ENCODE measurements around the gene TNFRSF21.
A peak's percentile ranks its signal among the peaks of the same experiment; 100 is the strongest.

TNFRSF21 gene

DNA sequence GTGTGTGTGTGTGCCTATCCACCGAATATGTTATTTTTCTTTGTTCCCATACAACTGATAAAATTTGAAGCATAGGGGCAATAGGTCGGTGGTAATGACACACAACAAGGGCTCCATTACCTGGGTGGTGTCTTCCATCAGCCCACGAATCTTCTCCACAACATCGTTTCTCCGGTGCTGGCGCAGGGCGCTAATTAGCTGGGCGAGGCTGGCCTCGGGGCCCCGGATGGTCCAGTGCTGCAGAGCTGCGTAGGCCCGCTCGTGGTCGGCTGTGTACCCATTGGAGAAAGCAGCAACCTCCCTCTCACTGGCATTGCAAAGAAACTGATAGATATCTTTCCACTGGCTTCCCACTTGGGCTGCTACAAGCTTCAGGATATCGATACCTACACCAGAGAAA, 56.6 kb downstream of the TNFRSF21 start:
- TF ChIP-seq CTCF (conservative IDR thresholded peaks at IDR 0.05; ENCODE audit: low read length): no peak
- no peak overlapping the region for H3K4me3 ChIP-seq (ENCODE audit: low read length)
- DNase-seq (ENCODE audit: low read depth): no peak

GRCh38 chr6:47252633-47253032, 57.1 kb downstream of the TNFRSF21 start:
- H3K4me3 ChIP-seq (ENCODE audit: low read length): no peak overlapping the region
- TF ChIP-seq CTCF (conservative IDR thresholded peaks at IDR 0.05; ENCODE audit: low read length): no peak
- DNase-seq (ENCODE audit: low read depth): no peak

GRCh38 chr6:47251396-47251795, 58.3 kb downstream of the TNFRSF21 start:
- DNase-seq (ENCODE audit: low read depth): no peak
- H3K4me3 ChIP-seq (ENCODE audit: low read length): no peak overlapping the region
- TF ChIP-seq CTCF (conservative IDR thresholded peaks at IDR 0.05; ENCODE audit: low read length): no peak

DNA sequence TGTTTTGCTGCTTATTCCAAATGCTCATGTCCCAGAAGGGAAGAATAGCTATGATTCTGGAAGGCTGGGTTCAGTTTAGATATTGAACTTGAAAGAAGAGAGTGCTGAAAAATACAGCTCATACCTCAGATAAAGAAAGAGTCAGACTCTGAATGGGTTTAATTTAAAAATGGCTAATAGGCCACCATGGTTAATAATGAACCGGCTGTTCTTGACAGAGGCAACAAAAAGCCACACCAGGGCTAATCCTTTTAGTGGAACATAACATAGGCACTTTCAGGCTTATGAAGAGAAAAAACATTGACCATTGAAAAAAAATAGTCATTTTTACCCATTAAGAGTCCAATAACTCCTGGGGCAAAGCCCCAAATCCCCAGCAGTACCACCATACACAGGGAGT, 59.4 kb downstream of the TNFRSF21 start:
- TF ChIP-seq CTCF (conservative IDR thresholded peaks at IDR 0.05; ENCODE audit: low read length): no peak
- no peak overlapping the region for H3K4me3 ChIP-seq (ENCODE audit: low read length)
- no peak for DNase-seq (ENCODE audit: low read depth)

DNA sequence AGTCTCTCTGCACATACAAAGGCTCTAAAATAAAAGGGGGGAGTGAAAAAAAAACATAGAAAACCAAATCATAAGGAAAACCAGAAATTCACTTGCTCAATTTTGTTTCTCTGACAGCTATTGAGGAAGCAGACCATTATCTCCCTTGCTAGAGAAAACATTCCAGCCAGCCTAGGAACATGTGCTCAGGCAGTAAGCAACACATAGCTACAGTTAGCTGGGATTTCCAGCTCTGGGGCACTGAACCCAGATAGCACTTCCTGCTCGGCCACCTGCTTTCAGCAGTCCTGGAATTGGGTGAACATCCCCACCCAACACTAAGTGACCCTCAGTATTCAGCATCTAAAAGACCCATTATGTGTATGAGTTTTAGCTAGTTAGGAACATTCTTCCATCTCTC, 61.3 kb downstream of the TNFRSF21 start:
- no peak overlapping the region for H3K4me3 ChIP-seq (ENCODE audit: low read length)
- no peak for TF ChIP-seq CTCF (conservative IDR thresholded peaks at IDR 0.05; ENCODE audit: low read length)
- DNase-seq (ENCODE audit: low read depth): no peak

DNA sequence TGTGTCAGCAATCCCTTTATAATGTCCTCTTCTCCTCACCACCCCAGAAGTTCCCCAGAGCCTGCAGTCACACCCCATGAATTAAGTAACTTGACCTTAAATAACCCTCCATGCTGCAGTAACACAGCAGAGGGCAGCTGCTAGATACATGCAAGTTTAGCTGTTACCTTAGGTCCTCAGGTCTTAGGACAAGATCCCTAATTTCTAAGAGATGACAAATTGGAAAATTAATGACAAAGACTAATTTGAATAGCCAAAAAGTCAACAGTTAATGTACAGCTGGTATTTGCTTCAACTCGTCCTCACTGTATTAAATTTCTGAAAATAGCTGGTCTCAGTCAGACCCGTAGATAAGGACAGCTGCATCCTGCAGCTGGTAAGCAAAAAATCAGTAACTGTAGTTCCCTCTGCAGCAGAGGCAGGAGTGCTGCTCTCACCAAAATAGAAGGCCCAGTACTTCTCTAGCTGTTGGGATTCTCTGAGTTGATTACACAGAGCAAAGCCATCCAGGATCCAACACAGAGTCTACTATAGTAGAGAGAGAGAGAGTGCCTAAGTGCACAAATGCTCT, 62.4 kb downstream of the TNFRSF21 start:
- peak; percentile 21 for DNase-seq (ENCODE audit: low read depth)
- no peak for TF ChIP-seq CTCF (conservative IDR thresholded peaks at IDR 0.05; ENCODE audit: low read length)

DNA sequence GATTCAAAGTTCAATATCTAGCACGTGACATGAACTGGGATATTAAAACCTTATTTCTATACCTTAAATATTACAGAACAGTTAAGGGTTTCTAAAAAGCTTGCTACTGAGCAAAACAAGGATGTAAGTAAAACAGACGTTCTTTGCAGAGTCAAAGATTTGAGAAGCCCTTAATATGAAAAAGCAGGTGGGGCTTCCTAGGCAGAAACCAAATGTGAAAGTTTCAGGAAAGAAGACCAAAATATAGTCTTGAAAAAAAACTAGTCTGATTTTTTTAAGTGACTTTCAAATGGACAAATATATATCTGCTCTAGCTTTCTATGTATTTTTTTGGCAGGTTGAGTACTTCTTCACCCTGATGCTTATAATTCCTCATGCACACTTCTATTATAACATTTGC, 63.2 kb downstream of the TNFRSF21 start:
- no peak overlapping the region for H3K4me3 ChIP-seq (ENCODE audit: low read length)
- no peak for DNase-seq (ENCODE audit: low read depth)
- no peak for TF ChIP-seq CTCF (conservative IDR thresholded peaks at IDR 0.05; ENCODE audit: low read length)

More for the DNA sequence above, 62.4 kb downstream of the TNFRSF21 start:
- H3K4me3 ChIP-seq (ENCODE audit: low read length): no peak overlapping the region

Measured in AG10803 (cell line).